SHP77 treated with DMSO at 0.1 percent for 48 hours (cell line): Measurements from ENCODE around the gene TRAPPC11.
A peak's percentile ranks its signal among the peaks of the same experiment; 100 is the strongest.
"Not testable (repeated sequence)": the region's sequence is repeated elsewhere in the genome, so short reads cannot be mapped to it uniquely, and the experiment has no call there.

Experiments
- DNase-seq: peaks from one replicate; lab custom pipeline; 2025; lab: John Stamatoyannopoulos, UW

TRAPPC11 gene

GRCh38 chr4:183721207-183722081 lies 62.4 kb downstream of the TRAPPC11 start:
- DNase-seq, result no peak

- peak; percentile 60 for DNase-seq
These were observed 63.9 kb downstream of the TRAPPC11 start for GRCh38 chr4:183722731-183723560.

GRCh38 chr4:183723561-183724228 lies 64.6 kb downstream of the TRAPPC11 start:
- DNase-seq, result no peak

- DNase-seq, result not testable (repeated sequence)
These were observed 66.5 kb downstream of the TRAPPC11 start for GRCh38 chr4:183725585-183725984.

- DNase-seq, result no peak
These were observed 68.4 kb downstream of the TRAPPC11 start for GRCh38 chr4:183727482-183727881.

- DNase-seq, result no peak
These were observed 69.4 kb downstream of the TRAPPC11 start for GRCh38 chr4:183728223-183729068.

GRCh38 chr4:183729069-183729406 lies 69.9 kb downstream of the TRAPPC11 start:
- DNase-seq, result no peak

GRCh38 chr4:183729430-183730328 lies 70.6 kb downstream of the TRAPPC11 start:
- no peak for DNase-seq

- no peak for DNase-seq
These were observed 73.2 kb downstream of the TRAPPC11 start for GRCh38 chr4:183732296-183732695.

- no peak for DNase-seq
These were observed 74.1 kb downstream of the TRAPPC11 start for GRCh38 chr4:183733181-183733580.

GRCh38 chr4:183738081-183738673 lies 79.1 kb downstream of the TRAPPC11 start:
- DNase-seq, result no peak

GRCh38 chr4:183738961-183739360 lies 79.9 kb downstream of the TRAPPC11 start:
- no peak for DNase-seq

- no peak for DNase-seq
These were observed 87.5 kb downstream of the TRAPPC11 start for GRCh38 chr4:183746305-183747229.

- no peak for DNase-seq
These were observed 88.3 kb downstream of the TRAPPC11 start for GRCh38 chr4:183747380-183747779.

GRCh38 chr4:183747931-183748670 lies 89.0 kb downstream of the TRAPPC11 start:
- DNase-seq, result no peak

GRCh38 chr4:183751106-183751505 lies 92.0 kb downstream of the TRAPPC11 start:
- DNase-seq, result no peak

- DNase-seq, result no peak
These were observed 96.5 kb downstream of the TRAPPC11 start for GRCh38 chr4:183755596-183755995.

- DNase-seq, result no peak
These were observed 98.0 kb downstream of the TRAPPC11 start for GRCh38 chr4:183757060-183757459.
